ENCODE data around the gene COL8A2.
A peak's percentile ranks its signal among the peaks of the same experiment; 100 is the strongest.

Gene COL8A2

GRCh38 chr1:36091698-36092097 is 33.3 kb downstream of the COL8A2 start:
- no peak for DNase-seq (ENCODE audit: low read depth in 2 of 2)

DNA sequence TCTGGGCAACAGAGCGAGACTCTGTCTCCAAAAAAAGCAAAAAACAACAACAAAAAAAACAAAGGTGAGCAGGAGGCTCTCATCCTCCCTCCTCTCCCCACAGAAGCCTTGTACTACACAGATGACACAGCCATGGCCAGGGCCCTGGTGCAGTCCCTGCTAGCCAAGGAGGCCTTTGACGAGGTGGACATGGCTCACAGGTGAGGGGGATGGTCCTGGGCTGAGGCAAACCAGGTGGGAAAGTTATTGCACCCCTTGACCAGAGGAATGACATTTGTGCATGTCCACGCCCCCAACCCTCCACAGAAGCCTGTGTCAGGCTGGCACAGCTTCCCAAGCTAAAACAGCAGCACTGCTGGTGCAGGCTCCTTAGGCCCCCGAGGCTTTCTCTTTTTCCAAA is 33.9 kb downstream of the COL8A2 start:
- DNase-seq (ENCODE audit: low read depth in 2 of 2) = no peak

DNA sequence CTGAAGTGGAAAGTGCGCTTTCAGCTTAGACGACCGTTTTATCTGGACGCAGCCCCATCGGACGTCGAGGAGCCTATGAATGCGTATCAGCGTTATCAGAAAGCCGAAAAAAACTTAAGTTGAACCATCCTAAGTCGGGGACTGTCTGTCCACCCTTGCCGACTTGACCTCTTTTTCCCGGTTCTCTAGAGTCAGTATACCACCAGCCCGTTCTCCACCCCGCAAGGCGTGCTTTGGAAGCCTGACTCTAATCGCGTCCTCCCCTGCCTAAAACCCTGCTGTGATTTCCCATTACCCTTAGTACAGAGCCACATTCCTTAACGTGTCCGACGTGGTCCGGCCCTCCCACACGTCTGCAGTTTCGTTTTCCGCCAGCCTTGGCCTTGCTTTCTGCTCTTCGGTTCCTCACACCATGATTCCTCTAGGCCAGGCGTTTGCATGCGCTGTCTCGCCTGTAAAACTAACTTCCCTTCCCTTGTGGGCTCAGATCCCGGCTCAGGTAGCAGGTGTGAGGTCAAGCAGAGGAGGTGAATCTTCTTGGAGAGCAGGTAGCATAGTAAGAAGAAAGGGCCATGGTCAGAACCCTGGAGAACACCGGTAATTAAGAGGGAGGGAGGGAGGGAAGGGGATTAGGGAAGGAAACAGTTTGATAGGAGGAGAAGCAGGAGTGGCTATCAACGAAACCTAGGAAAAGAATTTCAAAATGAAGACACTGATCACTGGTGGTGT is 35.5 kb downstream of the COL8A2 start:
- DNase-seq (ENCODE audit: low read depth in 2 of 2) = no peak

GRCh38 chr1:36088577-36089392 is 36.2 kb downstream of the COL8A2 start, which contains the start of gene ADPRS:
Gene ADPRS, plus strand, starts transcription at chr1:36088892. Its CDS starts 13 bp downstream, at chr1:36088905.
- peak; percentile 66 to 71 for DNase-seq (ENCODE audit: low read depth in 2 of 2)

GRCh38 chr1:36088265-36088576 is 36.8 kb downstream of the COL8A2 start:
- no peak for DNase-seq (ENCODE audit: low read depth in 2 of 2)

GRCh38 chr1:36087233-36088123 is 37.5 kb downstream of the COL8A2 start:
- no peak for DNase-seq (ENCODE audit: low read depth in 2 of 2)

GRCh38 chr1:36086529-36087232 is 38.3 kb downstream of the COL8A2 start:
- DNase-seq (ENCODE audit: low read depth in 2 of 2) = no peak

DNA sequence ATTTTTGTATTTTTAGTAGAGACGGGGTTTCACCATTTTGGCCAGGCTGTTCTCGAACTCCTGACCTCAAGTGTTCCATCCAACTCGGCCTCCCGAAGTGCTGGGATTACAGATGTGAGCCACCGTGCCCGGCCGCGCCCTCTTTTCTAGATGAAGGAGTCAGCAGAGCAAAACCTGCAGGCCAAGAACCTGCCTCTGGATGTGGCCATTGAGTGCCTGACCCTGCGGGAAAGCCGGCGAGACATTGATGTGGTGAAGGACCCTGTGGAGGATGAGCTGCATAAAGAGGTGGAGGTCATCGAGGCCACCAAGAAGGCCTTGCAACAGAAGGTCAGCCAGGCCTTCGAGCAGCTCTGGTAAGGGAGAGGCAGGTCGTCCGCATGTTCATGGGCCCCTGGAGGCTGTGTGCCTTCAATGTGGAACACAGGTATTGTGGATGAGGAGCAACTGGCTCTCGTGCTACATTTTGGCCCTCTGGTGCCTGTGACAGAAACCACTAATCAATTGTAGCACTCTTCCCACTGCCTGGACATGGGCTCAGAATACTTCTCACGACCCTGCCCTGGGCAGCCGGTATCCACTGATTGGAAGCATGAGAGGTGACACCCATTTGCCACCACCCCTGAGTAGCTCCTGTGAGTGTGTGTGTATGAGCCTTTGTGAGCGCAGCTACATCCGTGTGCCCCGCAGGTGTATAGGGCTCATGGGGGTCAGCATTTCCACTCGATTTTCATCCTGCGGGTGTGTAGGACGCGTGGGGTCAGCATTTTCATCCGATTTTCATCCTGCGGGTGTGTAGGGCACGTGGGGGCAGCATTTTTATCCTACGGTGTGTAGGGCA is 39.1 kb downstream of the COL8A2 start:
- no peak for DNase-seq (ENCODE audit: low read depth in 2 of 2)

DNA sequence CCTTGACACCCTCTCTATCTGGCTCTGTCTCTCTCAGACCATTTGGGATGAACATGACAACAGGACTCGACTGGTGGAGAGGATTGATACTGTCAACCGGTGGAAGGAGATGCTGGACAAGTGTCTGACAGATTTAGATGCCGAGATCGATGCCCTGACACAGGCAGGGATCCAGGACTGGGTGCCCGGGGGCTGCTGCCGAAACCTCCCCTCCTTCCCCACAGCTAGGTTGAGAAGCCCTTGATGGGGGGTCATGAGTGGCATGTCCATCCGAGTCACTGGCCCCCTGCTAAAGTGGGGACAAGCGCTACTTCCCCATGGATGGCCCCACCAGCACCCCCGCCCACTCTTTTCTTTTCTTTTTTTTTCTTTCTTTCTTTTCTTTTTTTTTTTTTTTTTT is 39.9 kb downstream of the COL8A2 start:
- no peak for DNase-seq (ENCODE audit: low read depth in 2 of 2)

- no peak for DNase-seq (ENCODE audit: low read depth in 2 of 2)
These were observed 40.4 kb downstream of the COL8A2 start for GRCh38 chr1:36084497-36085115.

GRCh38 chr1:36083635-36084496 is 41.2 kb downstream of the COL8A2 start, which contains the start of gene TEKT2:
Gene TEKT2, plus strand, starts transcription at chr1:36084094. Its CDS starts 828 bp downstream, at chr1:36084922.
- peak in 1 of 2 experiments; percentile 18 for DNase-seq (ENCODE audit: low read depth in 2 of 2)

GRCh38 chr1:36083219-36083618 is 41.8 kb downstream of the COL8A2 start:
- no peak for DNase-seq (ENCODE audit: low read depth in 2 of 2)

DNA sequence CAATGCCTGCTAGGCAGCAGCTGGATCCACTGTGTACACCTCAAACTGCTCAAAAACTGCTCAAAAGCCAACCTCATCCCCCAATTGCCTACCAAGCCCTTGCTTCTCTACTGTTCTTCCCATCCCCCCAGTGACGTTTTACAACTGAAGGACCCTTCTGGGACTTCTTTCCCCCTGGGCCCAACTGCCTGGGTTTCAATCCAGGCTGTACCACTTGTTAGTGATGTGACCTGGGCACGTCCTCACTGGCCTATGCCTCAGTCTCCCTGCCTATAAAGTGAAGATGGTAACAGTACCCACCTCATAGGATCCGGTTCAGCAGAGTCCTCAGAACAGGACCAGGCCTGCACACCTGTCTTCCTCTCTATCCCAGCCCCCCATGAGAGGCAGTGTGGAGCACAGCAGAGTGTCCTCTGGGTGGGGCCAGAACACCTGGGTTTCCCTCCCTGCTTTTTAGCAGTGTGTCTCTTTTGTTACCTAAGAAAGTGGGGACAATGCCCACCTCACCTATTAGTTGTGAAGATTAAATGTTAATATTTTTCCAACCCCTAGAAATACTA is 43.0 kb downstream of the COL8A2 start:
- DNase-seq (ENCODE audit: low read depth in 2 of 2) = no peak

- DNase-seq (ENCODE audit: low read depth in 2 of 2) = no peak
These were observed 44.2 kb downstream of the COL8A2 start for GRCh38 chr1:36080801-36081200.

DNA sequence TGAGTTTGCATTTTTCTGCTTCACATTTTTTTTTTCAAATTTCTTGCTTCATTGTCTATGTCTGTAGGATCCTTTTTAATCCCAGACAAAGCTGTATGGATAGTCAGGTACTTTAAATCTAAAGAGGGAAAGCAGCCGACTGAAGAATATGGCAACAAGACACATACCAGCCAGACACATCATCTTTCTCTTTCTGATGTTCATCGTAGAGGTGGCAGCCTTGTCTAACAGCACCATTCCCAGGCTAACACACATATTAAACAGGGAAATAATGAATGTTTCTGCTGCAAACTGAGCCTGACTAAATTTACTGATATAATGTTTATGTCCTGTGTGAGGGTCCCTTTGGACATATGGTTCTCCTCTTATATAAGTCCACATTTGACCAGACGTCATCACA is 44.8 kb downstream of the COL8A2 start:
- DNase-seq (ENCODE audit: low read depth in 2 of 2) = no peak

DNA sequence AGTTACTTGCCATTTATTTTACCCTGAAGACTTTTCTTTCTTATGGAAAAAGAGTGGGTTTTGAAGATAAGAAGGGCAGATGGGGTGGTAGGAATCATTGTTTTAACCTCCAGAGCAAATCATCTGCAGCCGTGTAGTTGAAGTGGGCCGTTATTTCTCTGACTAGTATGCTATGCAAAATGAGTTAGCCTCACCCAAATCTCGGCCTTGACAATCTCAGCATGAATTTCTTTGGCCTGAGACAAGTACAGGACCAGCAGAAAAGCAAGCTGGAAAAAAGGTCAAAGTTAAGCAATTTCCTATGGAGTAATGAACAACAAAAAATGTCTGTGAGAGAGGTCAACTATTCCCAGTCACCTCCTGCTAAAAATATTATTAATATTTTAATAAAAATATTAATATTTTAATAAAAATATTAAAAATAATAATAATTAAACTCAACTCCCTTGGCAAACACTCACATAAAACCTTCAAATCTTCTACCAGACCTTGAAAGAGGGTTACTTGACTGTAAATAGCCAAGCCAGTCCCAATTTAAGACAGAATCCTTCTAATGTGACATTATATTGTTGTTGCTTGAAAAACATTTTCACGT is 47.9 kb downstream of the COL8A2 start:
- DNase-seq (ENCODE audit: low read depth in 2 of 2) = no peak

- DNase-seq (ENCODE audit: low read depth in 2 of 2) = no peak
These were observed 54.7 kb downstream of the COL8A2 start for GRCh38 chr1:36070349-36070748.

DNA sequence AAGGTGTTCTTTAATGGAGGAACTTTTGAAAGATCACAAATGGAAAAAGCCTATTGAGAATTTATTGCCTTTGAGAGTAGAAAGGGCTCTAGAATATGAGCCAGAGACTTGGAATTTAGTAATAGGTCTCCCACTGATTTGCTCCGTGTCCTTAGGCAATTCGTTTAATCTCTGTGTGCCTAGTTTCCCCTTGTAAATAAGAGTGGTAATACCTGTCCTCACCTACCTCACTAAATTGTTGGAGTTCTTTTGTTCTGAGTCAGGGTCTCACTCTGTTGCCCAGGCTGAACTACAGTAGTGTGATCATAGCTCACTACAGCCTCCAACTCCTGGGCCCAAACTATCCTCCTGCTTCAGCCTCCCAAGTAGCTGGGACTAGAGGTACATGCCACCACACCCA is 56.2 kb downstream of the COL8A2 start:
- DNase-seq (ENCODE audit: low read depth in 2 of 2) = no peak

Data from fibroblast of skin of left quadriceps (primary cell).